Endothelial cell of umbilical vein (primary cell): ENCODE results near the gene CAPNS2. TPM values are rescaled to one million over a fixed set of nuclear protein-coding genes. Genes with fewer than 3 reads are reported as not detected.

Experiments
- BruUV-seq: library from RNA; stranded (reverse); fragments of 400-500 nt; replicated peaks from 2 replicates; lab custom pipeline; 2021; lab: Mats Ljungman, UMichigan
- CTCF ChIA-PET: fragments of 300-600, 350-600 bp; sonication (Branson Sonifier 250); formaldehyde crosslinking; loops from one replicate; lab custom pipeline; 2021; ENCODE audit warnings: antibody characterized with exemption, inconsistent platforms; lab: Charles Lee
- POLR2A ChIA-PET: fragments of 300-600, 350-600 bp; sonication (Branson Sonifier 250); formaldehyde crosslinking; loops from one replicate; lab custom pipeline; 2021; ENCODE audit warnings: antibody characterized with exemption, inconsistent platforms; lab: Charles Lee
- DNase-seq: peaks from one replicate; pipeline ENCODE4 v3.0.0-alpha.2; 2011; ENCODE audit warnings: low read depth, low spot score
- FAIRE-seq: peaks from 2 replicates; lab custom pipeline; 2011; peaks lifted over from hg19 to GRCh38; lab: Jason Lieb, UNC
- H2AFZ ChIP-seq: 2 replicates; pipeline ENCODE4 v1.6.0; 2012; ENCODE audit warnings: low read depth, low read length, control low read depth, inconsistent platforms
- H3K27ac ChIP-seq: 2 replicates; pipeline ENCODE4 v1.5.1; 2011; ENCODE audit warnings: low read depth, mild to moderate bottlenecking, control low read depth, low read length, moderate library complexity; ENCODE audit not compliant: insufficient read depth
- H3K27me3 ChIP-seq, 2 experiments: 2 replicates each; pipeline versions ENCODE4 v1.6.0 to v1.6.1; 2011; ENCODE audit warnings: low read length in 2 of 2, mixed read lengths in 1 of 2; ENCODE audit not compliant: control insufficient read depth in 2 of 2, insufficient read depth in 2 of 2
- H3K36me3 ChIP-seq, 2 experiments: 2 replicates in 1 of 2; 3 replicates in 1 of 2; pipeline ENCODE4 v1.5.1; 2011; ENCODE audit warnings: low read length in 2 of 2, mild to moderate bottlenecking in 1 of 2, moderate library complexity in 1 of 2; ENCODE audit not compliant: control insufficient read depth in 2 of 2, insufficient read depth in 2 of 2; ENCODE audit errors: extremely low read depth in 1 of 2
- H3K4me1 ChIP-seq: 3 replicates; pipeline ENCODE4 v1.5.1; 2011; ENCODE audit warnings: mild to moderate bottlenecking, low read length; ENCODE audit not compliant: control insufficient read depth, insufficient read depth; ENCODE audit errors: extremely low read depth
- H3K4me2 ChIP-seq: 2 replicates; pipeline ENCODE4 v1.6.1; 2011; ENCODE audit warnings: low read length, control low read depth, mixed read lengths; ENCODE audit not compliant: insufficient read depth
- H3K4me3 ChIP-seq, 3 experiments: fragments of 200-600 bp in 1 of 3; sonication (generic), shearing (Covaris generic) in 1 of 3; replicated peaks in 1 of 3; 2 replicates each; pipeline ENCODE4 v1.5.1; 2011 to 2016; ENCODE audit warnings: control low read depth in 3 of 3, low read length in 3 of 3, mild to moderate bottlenecking in 2 of 3, inconsistent platforms in 1 of 3, low read depth in 1 of 3, moderate library complexity in 1 of 3; ENCODE audit not compliant: insufficient read depth in 1 of 3
- H3K79me2 ChIP-seq: 2 replicates; pipeline ENCODE4 v1.6.0; 2012; ENCODE audit warnings: low read length, inconsistent platforms; ENCODE audit not compliant: control insufficient read depth, insufficient read depth
- H3K9ac ChIP-seq: replicated peaks from 2 replicates; pipeline ENCODE3; 2011; ENCODE audit warnings: low read length, control low read depth; ENCODE audit not compliant: insufficient read depth; ENCODE audit errors: extremely low read depth
- H3K9me1 ChIP-seq: replicated peaks from 3 replicates; pipeline ENCODE4 v1.6.0; 2011; ENCODE audit warnings: mild to moderate bottlenecking, low read length; ENCODE audit not compliant: control insufficient read depth, insufficient read depth; ENCODE audit errors: extremely low read depth
- H3K9me3 ChIP-seq: replicated peaks from 2 replicates; pipeline ENCODE4 v1.5.1; 2012; ENCODE audit warnings: low read length, inconsistent platforms; ENCODE audit not compliant: control insufficient read depth, insufficient read depth
- H4K20me1 ChIP-seq: replicated peaks from 2 replicates; pipeline ENCODE3; 2011; ENCODE audit warnings: mild to moderate bottlenecking, low read length; ENCODE audit not compliant: control insufficient read depth, insufficient read depth; ENCODE audit errors: extremely low read depth
- EZH2 ChIP-seq: IDR thresholded peaks from 2 replicates; pipeline ENCODE4 v1.6.1; 2012; ENCODE audit warnings: borderline replicate concordance, low read depth, mild to moderate bottlenecking, moderate library complexity, low read length, inconsistent platforms; ENCODE audit not compliant: severe bottlenecking
- FOS ChIP-seq: IDR thresholded peaks from 2 replicates; pipeline ENCODE4 v1.6.1; 2011; ENCODE audit warnings: mild to moderate bottlenecking, low read length, moderate library complexity, borderline replicate concordance; ENCODE audit not compliant: insufficient read depth
- GATA2 ChIP-seq: IDR thresholded peaks from 2 replicates; pipeline ENCODE4 v1.7.0; 2011; ENCODE audit warnings: low read depth, mild to moderate bottlenecking, moderate library complexity, mixed read lengths, low read length; ENCODE audit not compliant: insufficient read length, insufficient read depth
- JUN ChIP-seq: IDR thresholded peaks from 2 replicates; pipeline ENCODE4 v1.6.1; 2011; ENCODE audit warnings: borderline replicate concordance, low read depth; ENCODE audit not compliant: insufficient read length, insufficient read depth
- MYC ChIP-seq: IDR thresholded peaks from one replicate; pipeline ENCODE4 v1.6.1; 2011; ENCODE audit warnings: mild to moderate bottlenecking, low read depth, low read length
- POLR2A ChIP-seq: IDR thresholded peaks from 2 replicates; pipeline ENCODE4 v1.6.1; 2012; ENCODE audit warnings: low read depth, mild to moderate bottlenecking, control low read depth, low read length
- POLR2AphosphoS5 ChIP-seq: IDR thresholded peaks from 2 replicates; pipeline ENCODE4 v1.6.1; 2012; ENCODE audit warnings: low read depth, mild to moderate bottlenecking, control low read depth, low read length, moderate library complexity; ENCODE audit not compliant: insufficient read depth
- dilution Hi-C: fragments of 300-500 bp; cut with MboI; formaldehyde crosslinking; loops from one replicate; pipeline ENCODE4 v1.15.0; 2019; ENCODE audit warnings: low sequenced_read_pairs; ENCODE audit not compliant: extremely low pct_ligation_motif_present
- intact Hi-C: fragments of 100-400 bp; cut with micrococcal nuclease; formaldehyde crosslinking; loops from one replicate; pipeline ENCODE4 v1.10.0; 2022
- polyA plus RNA-seq, 4 experiments: library from polyadenylated mRNA; depleted of rRNA in 3 of 4; stranded (reverse) in 3 of 4; unstranded in 1 of 4; fragments of >200 nt; gene quantifications; 2 replicates each; pipeline versions ENCODE4 v1.2.1 to v1.2.3, GENCODE V29; 2011 to 2012; ENCODE audit warnings: missing spikeins in 1 of 4
- total RNA-seq: library from RNA; stranded (reverse); gene quantifications from 2 replicates; pipeline ENCODE4 v1.2.3, GENCODE V29; 2021
- TF ChIP-seq, protein P1 (sequence below), 2 donors: IDR thresholded peaks; 1 replicate in 1 of 2; 2 replicates in 1 of 2; pipeline ENCODE4 v1.5.1; 2011; ENCODE audit warnings: low read length in 2 of 2, mild to moderate bottlenecking in 2 of 2, moderate library complexity in 2 of 2, control low read depth in 1 of 2, inconsistent platforms in 1 of 2, low read depth in 1 of 2; ENCODE audit not compliant: insufficient read depth in 1 of 2; ENCODE audit errors: extremely low read depth in 1 of 2
- TF ChIP-seq, protein P2 (sequence below): IDR thresholded peaks from 2 replicates; pipeline ENCODE4 v1.6.1; 2011; ENCODE audit not compliant: insufficient read depth, insufficient read length

CAPNS2 gene
- total and polyA plus RNA-seq, 2 donors (not counting 3 experiments of a cell fraction or from before 2014, with no cell fraction given): 1.4 to 3.2 TPM

DNA sequence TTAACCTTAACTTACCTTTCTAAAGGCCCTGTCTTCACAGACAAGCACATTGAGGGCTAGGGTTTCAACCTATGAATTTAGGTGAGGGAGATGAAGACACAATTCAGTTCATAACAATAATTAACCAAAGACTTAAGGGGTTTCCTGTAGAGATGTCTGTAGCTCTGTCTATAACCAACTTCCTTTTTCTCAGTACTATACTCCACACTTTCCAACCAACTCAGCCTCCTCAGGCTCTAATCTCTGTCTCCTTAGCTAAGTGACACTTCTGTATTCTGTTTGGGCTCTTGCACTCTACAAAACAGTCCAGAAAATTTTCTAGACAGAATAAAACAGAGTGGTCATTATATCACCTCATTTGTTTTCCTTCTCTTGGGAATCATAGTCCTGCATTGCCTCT lies 25.8 kb downstream of the CAPNS2 start:
- Histone ChIP-seq H3K27me3 (no peaks in the 10 kb centered on the region), H3K36me3 (no peaks in the 10 kb centered on the region), H3K9me1 (no peaks in the 10 kb centered on the region), H3K9ac (no peak overlapping the region), H3K4me3 (no peak overlapping the region), H2AFZ (no peak overlapping the region), H4K20me1 (no peaks in the 10 kb centered on the region), H3K4me1 (no peaks in the 10 kb centered on the region), H3K27ac (no peak overlapping the region), H3K4me2 (no peak overlapping the region), H3K79me2 (no peaks in the 10 kb centered on the region), H3K9me3 (no peaks in the 10 kb centered on the region)
- TF ChIP-seq POLR2A: no peak
- no peak for TF ChIP-seq POLR2AphosphoS5
- no peak for TF ChIP-seq FOS
- no peak for TF ChIP-seq JUN
- TF ChIP-seq, protein P1, sequence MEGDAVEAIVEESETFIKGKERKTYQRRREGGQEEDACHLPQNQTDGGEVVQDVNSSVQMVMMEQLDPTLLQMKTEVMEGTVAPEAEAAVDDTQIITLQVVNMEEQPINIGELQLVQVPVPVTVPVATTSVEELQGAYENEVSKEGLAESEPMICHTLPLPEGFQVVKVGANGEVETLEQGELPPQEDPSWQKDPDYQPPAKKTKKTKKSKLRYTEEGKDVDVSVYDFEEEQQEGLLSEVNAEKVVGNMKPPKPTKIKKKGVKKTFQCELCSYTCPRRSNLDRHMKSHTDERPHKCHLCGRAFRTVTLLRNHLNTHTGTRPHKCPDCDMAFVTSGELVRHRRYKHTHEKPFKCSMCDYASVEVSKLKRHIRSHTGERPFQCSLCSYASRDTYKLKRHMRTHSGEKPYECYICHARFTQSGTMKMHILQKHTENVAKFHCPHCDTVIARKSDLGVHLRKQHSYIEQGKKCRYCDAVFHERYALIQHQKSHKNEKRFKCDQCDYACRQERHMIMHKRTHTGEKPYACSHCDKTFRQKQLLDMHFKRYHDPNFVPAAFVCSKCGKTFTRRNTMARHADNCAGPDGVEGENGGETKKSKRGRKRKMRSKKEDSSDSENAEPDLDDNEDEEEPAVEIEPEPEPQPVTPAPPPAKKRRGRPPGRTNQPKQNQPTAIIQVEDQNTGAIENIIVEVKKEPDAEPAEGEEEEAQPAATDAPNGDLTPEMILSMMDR (IDR thresholded peaks at IDR 0.05; ENCODE audit: extremely low read depth in 1 of 2, insufficient read depth in 1 of 2, low read depth in 1 of 2, low read length in 2 of 2): no peak
- TF ChIP-seq, protein P2, sequence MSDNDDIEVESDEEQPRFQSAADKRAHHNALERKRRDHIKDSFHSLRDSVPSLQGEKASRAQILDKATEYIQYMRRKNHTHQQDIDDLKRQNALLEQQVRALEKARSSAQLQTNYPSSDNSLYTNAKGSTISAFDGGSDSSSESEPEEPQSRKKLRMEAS: no peak
- TF ChIP-seq EZH2: no peak
- TF ChIP-seq GATA2: no peak
- no peak for TF ChIP-seq MYC
- POLR2A ChIA-PET: no interaction called here
- FAIRE-seq (no peak), DNase-seq (no peak)
- intact Hi-C loops: no loop called here
- dilution Hi-C loops: no loop called here
- CTCF ChIA-PET: no interaction called here
- no TSS peak for BruUV-seq
